ENCODE data around the gene YIPF6.
"Not testable (repeated sequence)": the region's sequence is repeated elsewhere in the genome, so short reads cannot be mapped to it uniquely, and the experiment has no call there.

The YIPF6 gene

DNA sequence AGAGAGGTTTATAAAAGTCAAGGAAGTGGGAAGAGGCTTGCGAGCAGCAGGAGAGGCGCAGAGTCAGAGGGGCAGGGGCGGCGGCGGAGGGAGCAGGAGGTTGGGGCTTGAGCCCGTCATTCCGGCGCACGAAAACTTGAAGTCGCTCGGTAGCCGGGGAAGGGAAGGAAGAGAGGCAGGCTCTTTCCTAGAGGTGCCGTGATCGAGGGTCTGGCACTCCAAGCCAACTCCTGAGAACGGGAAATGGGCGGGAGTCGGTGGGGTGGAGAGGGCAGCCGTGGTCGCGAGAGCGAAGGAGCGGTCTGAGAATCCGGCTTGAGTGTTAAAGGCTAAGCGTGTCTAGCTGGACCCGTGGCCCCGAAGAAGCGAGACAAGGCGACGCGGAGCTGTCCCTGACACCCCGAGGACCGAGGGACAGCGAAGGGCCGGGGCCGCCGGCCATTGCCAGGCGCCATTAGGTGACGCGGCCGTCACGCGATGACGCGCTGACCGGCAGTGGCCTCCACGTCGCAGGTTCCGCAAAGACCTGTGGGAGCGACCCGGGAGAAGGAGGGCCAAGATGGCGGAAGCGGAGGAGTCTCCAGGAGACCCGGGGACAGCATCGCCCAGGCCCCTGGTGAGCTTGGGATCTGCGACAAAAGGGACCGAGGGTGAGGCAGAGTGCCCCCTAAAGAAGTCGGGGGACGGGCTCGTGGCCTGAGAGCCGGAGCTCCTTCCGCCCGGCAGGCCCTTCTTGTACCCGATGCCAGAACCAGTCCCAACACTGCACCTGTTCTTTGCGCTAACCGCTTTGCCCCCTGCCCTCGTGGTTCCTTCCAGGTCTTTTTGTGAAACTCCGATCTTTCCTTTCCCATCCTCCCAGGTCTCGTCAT is at the start of gene YIPF6:
Gene YIPF6 (plus strand): TSS at position 544 of the 872 bp plus-strand sequence. CDS start 16 bp downstream, at position 560.
- DNase-seq, result peak; percentile 79

GRCh38 chrX:68451720-68452119 is 47.1 kb upstream of the YIPF6 start:
- DNase-seq, result no peak

DNA sequence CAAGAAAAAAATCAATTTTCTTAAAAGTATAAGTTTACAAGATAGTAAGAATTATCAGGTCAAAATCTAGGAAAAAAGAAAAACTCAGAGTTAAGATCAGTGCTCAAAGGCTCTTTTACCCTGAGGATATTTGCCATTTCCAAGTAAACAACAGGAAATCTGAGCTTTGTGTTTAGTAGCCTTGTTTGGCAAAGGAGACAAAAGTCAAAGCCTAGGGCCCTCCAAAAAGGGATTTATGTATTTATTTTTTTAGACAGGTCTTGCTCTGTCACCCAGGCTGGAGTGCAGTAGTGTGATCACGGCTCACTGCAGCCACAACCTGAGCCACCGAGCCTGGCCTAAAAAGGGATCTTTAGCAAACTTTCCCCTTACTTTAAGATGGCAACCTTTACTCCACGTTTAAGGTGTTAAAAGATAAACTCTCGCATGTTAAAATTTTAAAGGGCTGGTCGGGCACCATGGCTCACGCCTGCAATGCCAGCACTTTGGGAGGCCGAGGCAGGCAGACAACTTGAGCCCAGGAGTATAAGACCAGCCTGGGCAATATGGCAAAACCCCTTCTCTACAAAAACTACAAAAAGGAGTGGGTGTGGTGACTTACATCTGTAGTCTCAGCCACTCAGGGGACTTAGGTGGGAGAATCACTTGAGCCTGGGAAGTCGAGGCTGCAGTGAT is 44.2 kb upstream of the YIPF6 start:
- DNase-seq, result no peak

- DNase-seq, result no peak
Observed at GRCh38 chrX:68455151-68455510, 43.7 kb upstream of the YIPF6 start.

DNA sequence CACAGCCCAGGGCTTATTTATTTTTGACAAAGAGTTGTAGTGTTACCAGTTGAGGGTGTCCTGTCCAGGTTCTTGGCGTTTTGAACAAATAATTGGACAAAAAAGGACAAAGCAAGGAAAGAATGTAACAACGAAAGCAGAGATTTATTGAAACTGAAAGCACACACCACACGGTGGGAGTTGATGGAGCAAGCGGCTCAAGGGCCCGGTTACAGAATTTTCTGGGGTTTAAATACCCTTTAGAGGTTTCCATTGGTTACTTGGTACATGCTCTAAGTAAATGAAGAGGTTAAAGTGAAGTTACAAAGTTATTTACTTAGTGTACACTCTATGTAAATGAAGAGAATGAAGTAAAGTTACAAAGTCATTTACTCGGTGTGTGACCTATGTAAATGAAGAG is 37.8 kb upstream of the YIPF6 start:
- no peak for DNase-seq

- no peak for DNase-seq
Observed at GRCh38 chrX:68461576-68461975, 37.3 kb upstream of the YIPF6 start.

DNA sequence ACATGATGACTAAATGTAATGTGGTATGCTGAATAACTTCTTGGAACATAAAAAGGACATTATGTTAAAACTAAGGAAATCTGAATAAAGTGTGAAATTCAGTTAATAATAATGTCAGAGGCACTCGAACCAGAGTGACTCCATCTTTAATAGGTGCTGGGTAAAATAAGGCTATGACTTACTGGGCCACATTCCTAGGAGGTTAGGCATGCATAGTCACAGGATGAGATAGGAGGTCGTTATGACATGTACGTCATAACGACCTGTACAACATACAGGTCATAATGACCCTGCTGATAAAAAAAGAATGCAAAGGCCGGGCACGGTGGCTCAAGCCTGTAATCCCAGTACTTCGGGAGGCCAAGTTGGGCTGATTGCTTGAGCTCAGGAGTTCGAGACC is 36.7 kb upstream of the YIPF6 start:
- no peak for DNase-seq

DNA sequence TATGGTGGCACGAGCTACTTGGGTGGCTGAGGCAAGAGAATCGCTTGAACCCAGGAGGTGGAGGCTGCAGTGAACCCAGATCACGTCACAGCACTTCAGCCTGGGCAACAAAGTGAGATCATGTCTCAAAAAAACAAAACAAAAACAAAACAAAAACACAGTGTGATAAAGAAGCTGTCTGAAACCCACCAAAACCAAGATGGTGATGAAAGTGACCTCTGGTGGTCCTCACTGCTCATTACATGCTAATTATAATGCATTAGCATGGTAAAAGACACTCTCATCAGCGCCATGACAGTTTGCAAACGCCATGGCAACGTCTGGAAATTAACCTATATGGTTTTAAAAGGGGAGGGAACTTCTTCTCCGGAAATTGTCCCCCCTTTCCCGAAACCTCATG is 36.2 kb upstream of the YIPF6 start:
- DNase-seq, result peak; percentile 46

DNA sequence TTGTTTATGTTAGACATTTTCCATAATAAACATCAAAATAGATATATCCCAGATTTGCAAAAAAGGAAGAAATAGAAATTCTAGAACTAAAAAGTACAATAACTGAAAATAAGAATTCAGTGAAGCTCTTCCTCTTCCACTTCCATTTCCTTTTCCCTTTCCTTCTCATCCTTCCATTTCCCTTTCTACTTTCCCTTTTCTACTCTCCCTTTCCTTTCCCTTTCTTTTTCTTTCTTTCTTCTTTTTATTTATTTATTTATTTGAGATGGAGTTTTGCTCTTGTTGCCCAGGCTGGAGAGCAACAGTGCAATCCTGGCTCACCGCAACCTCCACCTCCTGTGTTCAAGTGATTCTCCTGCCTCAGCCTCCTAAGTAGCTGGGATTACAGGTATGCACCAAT is 35.0 kb upstream of the YIPF6 start:
- DNase-seq, result no peak

DNA sequence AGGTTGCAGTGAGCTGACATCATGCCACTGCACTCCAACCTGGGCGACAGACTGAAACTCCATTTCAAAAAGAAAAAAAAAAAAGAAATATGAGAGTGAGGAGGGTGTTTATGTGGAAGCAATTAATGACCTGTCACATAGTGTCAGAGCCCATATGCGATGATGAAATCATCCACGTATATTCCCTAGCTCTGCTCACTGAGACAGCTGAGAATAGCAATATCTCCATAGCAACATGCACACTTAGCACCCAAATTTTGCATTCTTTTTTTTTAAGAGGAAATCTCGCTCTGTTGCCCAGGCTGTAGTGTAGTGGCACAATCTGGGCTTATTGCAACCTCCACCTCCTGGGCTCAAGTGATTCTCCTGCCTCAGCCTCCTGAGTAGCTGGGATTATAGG is 34.1 kb upstream of the YIPF6 start:
- DNase-seq, result no peak

- DNase-seq, result no peak
Observed at GRCh38 chrX:68480969-68481368, 17.9 kb upstream of the YIPF6 start.

DNA sequence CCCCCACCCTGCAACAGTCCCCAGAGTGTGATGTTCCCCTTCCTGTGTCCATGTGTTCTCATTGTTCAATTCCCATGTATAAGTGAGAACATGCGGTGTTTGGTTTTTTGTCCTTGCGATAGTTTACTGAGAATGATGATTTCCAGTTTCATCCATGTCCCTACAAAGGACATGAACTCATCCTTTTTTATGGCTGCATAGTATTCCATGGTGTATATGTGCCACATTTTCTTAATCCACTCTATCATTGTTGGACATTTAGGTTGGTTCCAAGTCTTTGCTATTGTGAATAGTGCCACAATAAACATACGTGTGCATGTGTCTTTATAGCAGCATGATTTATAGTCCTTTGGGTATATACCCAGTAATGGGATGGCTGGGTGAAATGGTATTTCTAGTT is 12.7 kb upstream of the YIPF6 start:
- DNase-seq, result not testable (repeated sequence)

DNA sequence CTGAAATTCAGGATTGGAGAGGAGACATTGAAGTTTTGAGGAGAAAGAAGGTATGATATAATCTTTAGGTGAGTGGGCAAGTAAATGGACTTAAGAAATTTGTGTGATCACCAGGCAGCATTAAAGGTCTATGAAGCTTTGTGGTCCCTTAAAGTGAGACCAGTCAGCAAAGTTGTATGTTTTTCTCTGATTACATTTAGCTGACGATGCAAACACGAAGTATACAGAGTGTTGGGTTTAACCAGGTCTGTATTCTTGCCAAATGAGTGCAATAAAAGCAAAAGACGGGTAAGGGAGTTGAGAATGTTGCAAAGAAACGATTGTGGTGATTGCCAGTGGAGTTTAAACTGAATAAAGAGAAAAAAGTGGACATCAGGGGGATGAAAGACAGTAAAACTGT is 11.6 kb upstream of the YIPF6 start:
- DNase-seq, result no peak

- no peak for DNase-seq
Observed at GRCh38 chrX:68487924-68488323, 10.9 kb upstream of the YIPF6 start.

DNA sequence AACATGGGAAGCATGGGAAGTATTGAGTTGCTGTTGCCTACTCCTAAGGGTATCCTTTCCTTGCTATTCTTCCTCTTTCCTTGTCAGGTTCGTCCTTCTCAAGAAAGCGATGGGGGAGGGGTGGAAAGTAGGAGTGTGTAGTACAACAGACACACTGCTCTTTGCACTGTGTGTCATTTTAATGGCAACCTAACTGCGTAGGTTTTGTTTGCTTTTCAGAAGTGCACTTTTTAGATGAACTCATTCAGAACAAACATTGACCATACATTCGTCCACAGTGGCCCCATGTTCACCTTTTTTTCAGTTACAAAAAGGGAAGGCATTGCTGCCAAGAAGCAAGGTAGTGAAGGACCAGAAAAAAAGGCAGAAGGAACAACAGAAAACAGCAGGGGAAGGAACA is 10.2 kb upstream of the YIPF6 start:
- no peak for DNase-seq

DNA sequence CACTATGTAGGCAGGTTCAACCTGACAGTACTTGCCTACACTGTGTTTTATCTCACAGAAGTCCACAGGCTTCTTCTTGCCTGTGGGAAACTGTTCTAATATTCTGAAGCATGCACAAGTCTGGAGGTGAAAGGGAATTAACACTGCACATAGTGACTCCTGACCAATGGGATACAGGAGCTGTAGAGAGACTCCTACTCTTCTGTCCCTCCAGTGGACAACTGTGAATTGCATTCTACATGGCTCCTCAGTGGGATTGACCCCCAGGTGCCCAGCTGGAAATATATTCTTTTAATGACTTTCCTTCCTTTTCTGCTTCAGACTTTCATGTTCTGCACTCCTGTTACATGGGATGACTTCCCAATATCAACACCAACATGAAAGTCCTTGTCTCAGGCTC is 8.2 kb upstream of the YIPF6 start:
- no peak for DNase-seq

GRCh38 chrX:68492583-68492982 is 6.3 kb upstream of the YIPF6 start:
- no peak for DNase-seq

DNA sequence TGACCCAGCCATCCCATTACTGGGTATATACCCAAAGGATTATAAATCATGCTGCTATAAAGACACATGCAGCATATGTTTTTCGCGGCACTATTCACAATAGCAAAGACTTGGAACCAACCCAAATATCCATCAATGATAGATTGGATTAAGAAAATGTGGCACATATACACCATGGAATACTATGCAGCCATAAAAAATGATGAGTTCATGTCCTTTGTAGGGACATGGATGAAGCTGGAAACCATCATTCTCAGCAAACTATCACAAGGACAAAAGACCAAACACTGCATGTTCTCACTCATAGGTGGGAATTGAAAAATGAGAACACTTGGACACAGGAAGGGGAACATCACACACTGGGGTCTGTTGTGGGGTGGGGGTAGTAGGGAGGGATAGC is 5.1 kb upstream of the YIPF6 start:
- DNase-seq, result not testable (repeated sequence)

DNA sequence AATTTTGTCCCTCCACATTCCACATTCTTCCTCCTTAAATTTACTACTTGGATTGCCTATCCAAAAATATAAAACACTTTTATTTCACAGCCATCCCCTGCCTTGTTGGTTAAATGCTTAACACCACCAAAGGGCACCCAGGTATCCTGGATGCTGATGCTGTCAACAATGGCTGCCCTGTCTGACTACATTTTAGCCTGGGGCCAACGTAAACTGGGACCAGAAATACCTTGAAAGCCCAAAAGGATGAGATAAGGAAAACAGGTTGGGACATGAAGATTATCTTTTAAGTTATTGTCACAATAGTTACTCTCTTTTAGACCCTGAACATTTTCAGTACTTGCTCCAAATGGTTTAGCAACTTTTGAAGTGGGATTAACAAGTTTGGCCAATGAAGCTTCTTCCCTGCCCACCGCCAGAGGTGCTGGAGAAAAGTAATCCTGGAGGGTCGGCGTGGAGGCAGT is 775 bp upstream of the YIPF6 start:
- peak; percentile 13 for DNase-seq

GRCh38 chrX:68499543-68500504 is 973 bp downstream of the YIPF6 start:
- DNase-seq, result no peak

DNA sequence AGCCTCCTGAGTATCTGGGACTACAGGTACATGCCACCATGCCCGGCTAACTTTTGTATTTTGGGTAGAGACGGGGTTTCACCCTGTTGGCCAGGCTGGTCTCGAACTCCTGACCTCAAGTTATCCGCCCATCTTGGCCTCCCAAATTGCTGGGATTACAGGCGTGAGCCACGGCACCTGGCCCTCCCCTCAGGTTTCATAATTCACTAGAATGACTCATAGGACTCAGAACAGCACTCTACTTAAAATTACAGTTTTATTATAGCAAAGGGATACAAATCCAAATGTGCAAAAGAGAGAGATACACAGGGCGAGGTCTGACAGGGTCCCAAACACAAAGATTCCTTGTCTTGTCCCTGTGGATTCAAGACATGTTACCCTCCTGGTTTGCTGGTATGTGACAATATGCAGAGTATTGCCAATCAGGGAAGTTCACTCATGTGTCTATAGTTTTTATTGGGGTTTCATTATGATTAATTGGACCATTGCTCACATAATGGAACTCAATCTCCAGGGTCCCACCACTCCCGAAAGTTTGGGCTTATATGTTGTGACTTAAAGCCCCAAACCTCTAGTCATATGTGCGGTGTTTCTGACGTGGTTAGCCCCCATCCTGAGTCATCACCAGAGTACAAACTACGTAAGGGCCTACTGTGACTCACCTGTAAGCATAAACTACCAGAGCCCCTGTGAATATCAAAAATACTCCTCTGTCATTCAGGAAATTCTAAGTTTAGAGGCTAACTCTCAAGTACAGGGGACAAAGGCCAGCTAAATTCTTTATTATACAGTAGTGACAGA is 5.2 kb downstream of the YIPF6 start:
- peak; percentile 79 for DNase-seq

DNA sequence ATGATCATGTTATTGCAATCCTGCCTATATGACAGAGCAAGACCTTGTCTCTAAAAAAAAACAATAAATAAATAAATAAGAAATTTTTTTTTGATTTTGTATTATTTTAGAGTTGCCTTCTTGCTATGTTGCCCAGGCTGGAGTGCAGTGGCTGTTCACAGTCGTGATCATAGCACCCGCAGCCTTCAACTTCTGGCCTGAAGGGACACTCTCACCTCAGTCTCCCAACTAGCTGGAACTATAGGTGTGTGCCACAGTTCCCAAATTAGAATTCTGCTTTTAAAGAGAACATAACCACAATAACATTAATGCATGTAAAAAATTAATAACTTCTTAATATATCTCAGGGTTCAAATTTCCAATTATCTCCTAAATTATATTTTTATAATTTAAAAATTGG is 7.8 kb downstream of the YIPF6 start:
- DNase-seq, result no peak
